Measurements from ENCODE around the gene SSC4D. TPM values are rescaled to one million over a fixed set of nuclear protein-coding genes. Genes with fewer than 3 reads are reported as not detected.

Gene SSC4D
- total and polyA plus RNA-seq, 9 of the 15 experiments (the other 6 are each of a cell fraction or from before 2014, with no cell fraction given) = 0.06 to 1.1 (median 0.85) TPM; not detected in 1

DNA sequence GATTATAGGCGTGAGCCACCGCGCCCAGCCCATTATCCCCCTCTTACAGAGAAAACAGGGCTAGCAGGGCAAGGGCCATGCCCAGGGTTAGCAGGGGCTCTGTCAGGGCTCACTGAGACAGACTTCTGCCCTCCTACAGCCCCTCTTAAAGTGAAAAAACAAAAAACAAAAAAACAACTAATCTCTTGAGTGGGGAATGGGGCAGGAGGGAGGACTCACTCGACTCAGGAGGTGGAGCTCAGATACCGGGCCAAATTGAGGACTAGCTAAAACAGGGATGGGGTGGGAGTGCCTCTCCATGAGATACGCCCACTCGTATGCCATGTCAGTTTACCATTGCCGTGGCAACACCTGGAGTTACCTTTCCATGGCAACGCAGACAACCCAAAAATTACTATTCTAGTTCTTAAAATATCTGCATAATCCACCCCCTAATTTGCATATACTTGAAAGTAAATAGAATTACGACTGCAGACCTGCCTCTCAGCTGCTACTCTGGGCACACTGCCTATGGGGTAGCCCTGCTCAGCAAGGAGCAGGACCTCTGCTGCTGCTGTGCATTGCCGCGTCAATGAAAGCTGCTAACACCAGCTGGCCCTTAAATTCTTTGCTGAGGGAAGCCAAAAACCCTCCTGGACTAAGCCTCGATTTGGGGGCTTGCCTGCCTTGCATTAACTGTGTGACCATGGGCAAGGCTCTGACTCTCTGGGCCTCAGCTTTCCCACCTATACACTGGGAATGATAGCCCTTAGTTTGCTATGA, 13.4 kb downstream of the SSC4D start (continued):
- TF ChIP-seq, protein P1, sequence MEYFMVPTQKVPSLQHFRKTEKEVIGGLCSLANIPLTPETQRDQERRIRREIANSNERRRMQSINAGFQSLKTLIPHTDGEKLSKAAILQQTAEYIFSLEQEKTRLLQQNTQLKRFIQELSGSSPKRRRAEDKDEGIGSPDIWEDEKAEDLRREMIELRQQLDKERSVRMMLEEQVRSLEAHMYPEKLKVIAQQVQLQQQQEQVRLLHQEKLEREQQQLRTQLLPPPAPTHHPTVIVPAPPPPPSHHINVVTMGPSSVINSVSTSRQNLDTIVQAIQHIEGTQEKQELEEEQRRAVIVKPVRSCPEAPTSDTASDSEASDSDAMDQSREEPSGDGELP (CRISPR knock-in tag; IDR thresholded peaks at IDR 0.05; ENCODE audit: borderline replicate concordance) = peak; percentile 54
- TF ChIP-seq ZNF586 (CRISPR knock-in tag; conservative IDR thresholded peaks at IDR 0.05) = no peak
- no peak for TF ChIP-seq RBM34 (IDR thresholded peaks at IDR 0.05; ENCODE audit: borderline replicate concordance, insufficient read depth, low read length)
- no peak for TF ChIP-seq HNRNPLL (IDR thresholded peaks at IDR 0.05; ENCODE audit: low read depth, low read length, poor library complexity, severe bottlenecking)
- TF ChIP-seq HNRNPH1 (optimal IDR thresholded peaks at IDR 0.05; ENCODE audit: low read depth, low read length) = no peak
- TF ChIP-seq, protein P2, sequence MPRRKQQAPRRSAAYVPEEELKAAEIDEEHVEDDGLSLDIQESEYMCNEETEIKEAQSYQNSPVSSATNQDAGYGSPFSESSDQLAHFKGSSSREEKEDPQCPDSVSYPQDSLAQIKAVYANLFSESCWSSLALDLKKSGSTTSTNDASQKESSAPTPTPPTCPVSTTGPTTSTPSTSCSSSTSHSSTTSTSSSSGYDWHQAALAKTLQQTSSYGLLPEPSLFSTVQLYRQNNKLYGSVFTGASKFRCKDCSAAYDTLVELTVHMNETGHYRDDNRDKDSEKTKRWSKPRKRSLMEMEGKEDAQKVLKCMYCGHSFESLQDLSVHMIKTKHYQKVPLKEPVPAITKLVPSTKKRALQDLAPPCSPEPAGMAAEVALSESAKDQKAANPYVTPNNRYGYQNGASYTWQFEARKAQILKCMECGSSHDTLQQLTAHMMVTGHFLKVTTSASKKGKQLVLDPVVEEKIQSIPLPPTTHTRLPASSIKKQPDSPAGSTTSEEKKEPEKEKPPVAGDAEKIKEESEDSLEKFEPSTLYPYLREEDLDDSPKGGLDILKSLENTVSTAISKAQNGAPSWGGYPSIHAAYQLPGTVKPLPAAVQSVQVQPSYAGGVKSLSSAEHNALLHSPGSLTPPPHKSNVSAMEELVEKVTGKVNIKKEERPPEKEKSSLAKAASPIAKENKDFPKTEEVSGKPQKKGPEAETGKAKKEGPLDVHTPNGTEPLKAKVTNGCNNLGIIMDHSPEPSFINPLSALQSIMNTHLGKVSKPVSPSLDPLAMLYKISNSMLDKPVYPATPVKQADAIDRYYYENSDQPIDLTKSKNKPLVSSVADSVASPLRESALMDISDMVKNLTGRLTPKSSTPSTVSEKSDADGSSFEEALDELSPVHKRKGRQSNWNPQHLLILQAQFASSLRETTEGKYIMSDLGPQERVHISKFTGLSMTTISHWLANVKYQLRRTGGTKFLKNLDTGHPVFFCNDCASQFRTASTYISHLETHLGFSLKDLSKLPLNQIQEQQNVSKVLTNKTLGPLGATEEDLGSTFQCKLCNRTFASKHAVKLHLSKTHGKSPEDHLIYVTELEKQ (CRISPR knock-in tag; IDR thresholded peaks at IDR 0.05) = no peak
- 0 out of 2 replicates have a peak, but pooled peaks have one; percentile 22 for TF ChIP-seq ADNP (tag; IDR thresholded peaks at IDR 0.05)
- TF ChIP-seq ETV6 (IDR thresholded peaks at IDR 0.05; ENCODE audit: borderline replicate concordance in 1 of 2, low read depth in 2 of 2, low read length in 1 of 2) = no peak
- TF ChIP-seq ETV6 (CRISPR knock-in tag; IDR thresholded peaks at IDR 0.05; ENCODE audit: borderline replicate concordance) = no peak
- no peak for TF ChIP-seq JUND (IDR thresholded peaks at IDR 0.05; ENCODE audit: borderline replicate concordance, low read depth, low read length)
- TF ChIP-seq JUND (tag; IDR thresholded peaks at IDR 0.05; ENCODE audit: borderline replicate concordance, low read depth, low read length) = no peak
- no peak for TF ChIP-seq SMARCE1 (IDR thresholded peaks at IDR 0.05)
- no peak for TF ChIP-seq GATAD2B (IDR thresholded peaks at IDR 0.05; ENCODE audit: borderline replicate concordance)
- TF ChIP-seq RBM39 (optimal IDR thresholded peaks at IDR 0.05; ENCODE audit: low read depth, low read length) = no peak
- TF ChIP-seq MAFF (IDR thresholded peaks at IDR 0.05; ENCODE audit: low read length) = peak; percentile 14; the same call in 1 of the 2 replicates
- TF ChIP-seq SAFB2 (IDR thresholded peaks at IDR 0.05; ENCODE audit: borderline replicate concordance, low read depth, low read length, severe bottlenecking) = no peak
- no peak for TF ChIP-seq CAMTA2 (CRISPR knock-in tag; conservative IDR thresholded peaks at IDR 0.05)
- TF ChIP-seq, protein P3, sequence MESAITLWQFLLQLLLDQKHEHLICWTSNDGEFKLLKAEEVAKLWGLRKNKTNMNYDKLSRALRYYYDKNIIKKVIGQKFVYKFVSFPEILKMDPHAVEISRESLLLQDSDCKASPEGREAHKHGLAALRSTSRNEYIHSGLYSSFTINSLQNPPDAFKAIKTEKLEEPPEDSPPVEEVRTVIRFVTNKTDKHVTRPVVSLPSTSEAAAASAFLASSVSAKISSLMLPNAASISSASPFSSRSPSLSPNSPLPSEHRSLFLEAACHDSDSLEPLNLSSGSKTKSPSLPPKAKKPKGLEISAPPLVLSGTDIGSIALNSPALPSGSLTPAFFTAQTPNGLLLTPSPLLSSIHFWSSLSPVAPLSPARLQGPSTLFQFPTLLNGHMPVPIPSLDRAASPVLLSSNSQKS (CRISPR knock-in tag; IDR thresholded peaks at IDR 0.05) = no peak
- no peak for TF ChIP-seq ELF1 (tag; IDR thresholded peaks at IDR 0.05)
- no peak for TF ChIP-seq IRF2 (CRISPR knock-in tag; IDR thresholded peaks at IDR 0.05)
- TF ChIP-seq PPARD (CRISPR knock-in tag; IDR thresholded peaks at IDR 0.05) = no peak
- no peak for TF ChIP-seq TAF1 (IDR thresholded peaks at IDR 0.05; ENCODE audit: control insufficient read depth, extremely low read depth, insufficient read depth, low read length, severe bottlenecking)
- no peak for TF ChIP-seq ESRRB (CRISPR knock-in tag; IDR thresholded peaks at IDR 0.05; ENCODE audit: borderline replicate concordance)

Data from K562 (cell line).